Neural progenitor cell (in vitro differentiated cells): ENCODE data around the gene PCSK6. TPM values are rescaled to one million over a fixed set of nuclear protein-coding genes. Genes with fewer than 3 reads are reported as not detected.

Source experiments
- DNase-seq: peaks from one replicate; pipeline ENCODE4 v3.0.0-alpha.2; 2016; ENCODE audit warnings: low spot score
- H2AFZ ChIP-seq: fragments of 200-600 bp; sonication (generic); replicated peaks from 2 replicates; pipeline ENCODE4 v1.6.1; 2016; ENCODE audit warnings: antibody characterized with exemption
- H3F3A ChIP-seq: fragments of 200-600 bp; sonication (generic); 2 replicates; pipeline ENCODE4 v1.6.1; 2016; ENCODE audit warnings: antibody characterized with exemption, low read depth
- H3K27ac ChIP-seq: fragments of 200-600 bp; sonication (generic); 2 replicates; pipeline ENCODE4 v1.5.1; 2016; ENCODE audit warnings: mild to moderate bottlenecking
- H3K27me3 ChIP-seq: fragments of 200-600 bp; sonication (generic); 2 replicates; pipeline ENCODE4 v1.6.1; 2016; ENCODE audit warnings: mild to moderate bottlenecking, moderate library complexity
- H3K36me3 ChIP-seq: fragments of 200-600 bp; sonication (generic); 2 replicates; pipeline ENCODE4 v1.5.1; 2016
- H3K4me1 ChIP-seq: fragments of 200-600 bp; sonication (generic); 2 replicates; pipeline ENCODE4 v1.6.1; 2016; ENCODE audit warnings: mixed run types
- H3K4me2 ChIP-seq: fragments of 200-600 bp; sonication (generic); 2 replicates; pipeline ENCODE4 v1.6.1; 2016
- H3K4me3 ChIP-seq: fragments of 200-600 bp; sonication (generic); 2 replicates; pipeline ENCODE4 v1.5.1; 2016
- H3K79me2 ChIP-seq: fragments of 200-600 bp; sonication (generic); 2 replicates; pipeline ENCODE4 v1.6.1; 2016; ENCODE audit warnings: low read depth
- H3K9ac ChIP-seq: fragments of 200-600 bp; sonication (generic); 2 replicates; pipeline ENCODE4 v1.6.1; 2016
- H3K9me3 ChIP-seq: fragments of 200-600 bp; sonication (generic); 2 replicates; pipeline ENCODE4 v1.5.1; 2016; ENCODE audit warnings: low read depth
- H4K20me1 ChIP-seq: fragments of 200-600 bp; sonication (generic); 2 replicates; pipeline ENCODE4 v1.6.1; 2016; ENCODE audit warnings: low read depth
- H3K27ac Mint-ChIP-seq: 3 replicates; pipeline ENCODE4 v1.8.0; 2021; ENCODE audit warnings: mixed read lengths
- H3K27me3 Mint-ChIP-seq: 2 replicates; pipeline ENCODE4 v1.8.0; 2022; ENCODE audit warnings: low read depth, mild to moderate bottlenecking, inconsistent platforms, moderate library complexity, mixed read lengths; ENCODE audit not compliant: insufficient read depth
- H3K36me3 Mint-ChIP-seq: 3 replicates; pipeline ENCODE4 v1.8.0; 2021; ENCODE audit warnings: mixed read lengths
- H3K4me1 Mint-ChIP-seq: 3 replicates; pipeline ENCODE4 v1.8.0; 2021; ENCODE audit warnings: mixed read lengths
- H3K4me3 Mint-ChIP-seq: 3 replicates; pipeline ENCODE4 v1.8.0; 2021; ENCODE audit warnings: mild to moderate bottlenecking, moderate library complexity, mixed read lengths
- H3K9me3 Mint-ChIP-seq: 3 replicates; pipeline ENCODE4 v1.8.0; 2020; ENCODE audit warnings: mixed read lengths
- CTCF ChIP-seq: fragments of 200-600 bp; sonication (generic); IDR thresholded peaks from 2 replicates; pipeline ENCODE4 v1.5.1; 2017; ENCODE audit warnings: antibody characterized with exemption, mild to moderate bottlenecking
- EZH2 ChIP-seq: fragments of 200-600 bp; sonication (generic); IDR thresholded peaks from 2 replicates; pipeline ENCODE4 v1.6.1; 2017; ENCODE audit warnings: antibody characterized with exemption, mild to moderate bottlenecking, moderate library complexity
- EZH2phosphoT487 ChIP-seq: fragments of 200-600 bp; sonication (generic); IDR thresholded peaks from 2 replicates; pipeline ENCODE4 v1.6.1; 2017; ENCODE audit warnings: antibody characterized with exemption
- total RNA-seq: library from RNA; depleted of rRNA; stranded (reverse); fragments of >200 nt; gene quantifications from 2 replicates; pipeline ENCODE4 v1.2.3, GENCODE V29; 2015; ENCODE audit warnings: low replicate concordance

Gene PCSK6
- total RNA-seq, 1 donor from 2014 or later: 1.9 TPM

DNA sequence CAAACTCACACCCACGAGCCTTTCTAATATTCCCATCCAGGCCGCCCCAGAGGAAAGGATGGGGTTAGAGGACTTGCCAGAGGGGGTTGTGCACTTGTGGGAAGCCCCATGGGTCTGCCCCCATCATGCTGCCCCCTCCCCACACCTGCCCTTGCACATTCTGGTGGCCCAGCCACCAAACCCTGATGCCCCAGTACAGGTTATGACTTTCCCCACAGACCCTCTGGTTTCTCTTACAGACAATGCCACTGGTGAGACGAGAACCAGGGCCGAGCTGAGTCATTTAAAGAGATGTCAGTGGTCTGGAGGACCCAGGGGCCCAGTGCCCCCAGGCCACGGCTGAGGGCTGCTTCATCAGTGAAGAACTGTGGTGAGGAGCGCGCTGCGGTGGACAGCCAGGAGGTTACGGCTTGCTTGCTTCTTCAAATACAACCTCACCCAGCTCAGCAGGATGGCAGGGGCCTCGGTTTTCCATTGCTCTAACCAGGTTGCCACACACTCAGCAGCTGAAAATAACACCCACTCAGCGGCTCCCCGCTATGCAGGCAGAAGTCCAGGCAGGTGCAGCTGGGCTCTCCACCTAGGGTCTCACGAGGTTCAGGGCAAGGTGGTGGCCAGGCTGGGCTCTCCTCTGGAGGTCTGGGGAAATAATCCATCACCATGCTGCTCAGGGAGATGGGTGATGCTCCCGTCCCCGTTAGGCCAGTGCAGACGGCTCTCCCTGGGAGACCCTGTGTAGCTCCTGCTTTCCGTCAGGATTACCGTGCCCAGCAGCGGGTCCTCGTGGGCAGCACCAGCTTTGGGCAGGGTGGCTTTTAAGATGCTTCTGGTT lies 180.7 kb downstream of the PCSK6 start:
- Histone ChIP-seq H4K20me1 (no peaks in the 10 kb centered on the region), H3F3A (no peaks in the 10 kb centered on the region), H3K4me2 (no peak overlapping the region), H3K9me3 (no peaks in the 10 kb centered on the region), H3K4me3 (no peak overlapping the region), H3K4me1 (peaks cover 5% of the 10 kb centered on the region), H3K27ac (no peak overlapping the region), H3K9ac (no peak overlapping the region), H3K36me3 (no peaks in the 10 kb centered on the region), H2AFZ (no peak overlapping the region), H3K79me2 (no peaks in the 10 kb centered on the region), H3K27me3 (no peaks in the 10 kb centered on the region)
- H3K27me3 Mint-ChIP-seq: peaks cover 2% of the 10 kb centered on the region
- H3K4me1 Mint-ChIP-seq: peaks cover 8% of the 10 kb centered on the region
- no peaks in the 10 kb centered on the region for H3K9me3 Mint-ChIP-seq
- H3K4me3 Mint-ChIP-seq: no peak overlapping the region
- no peak for TF ChIP-seq EZH2phosphoT487
- TF ChIP-seq EZH2: no peak
- no peak for TF ChIP-seq CTCF
- DNase-seq: no peak
- no peaks in the 10 kb centered on the region for H3K36me3 Mint-ChIP-seq
- no peak overlapping the region for H3K27ac Mint-ChIP-seq

- H3K36me3 Mint-ChIP-seq: no peaks in the 10 kb centered on the region
- Histone ChIP-seq H3K27ac (no peak overlapping the region), H3F3A (no peaks in the 10 kb centered on the region), H3K79me2 (no peaks in the 10 kb centered on the region), H3K36me3 (no peaks in the 10 kb centered on the region), H3K27me3 (no peaks in the 10 kb centered on the region), H3K9ac (no peak overlapping the region), H3K4me2 (no peak overlapping the region), H3K9me3 (no peaks in the 10 kb centered on the region), H4K20me1 (no peaks in the 10 kb centered on the region), H3K4me3 (no peak overlapping the region), H3K4me1 (peaks cover 5% of the 10 kb centered on the region), H2AFZ (no peak overlapping the region)
- DNase-seq: no peak
- peaks cover 8% of the 10 kb centered on the region for H3K4me1 Mint-ChIP-seq
- H3K9me3 Mint-ChIP-seq: no peaks in the 10 kb centered on the region
- H3K27ac Mint-ChIP-seq: no peak overlapping the region
- TF ChIP-seq CTCF (no peak), EZH2 (no peak), EZH2phosphoT487 (no peak)
- H3K4me3 Mint-ChIP-seq: no peak overlapping the region
- H3K27me3 Mint-ChIP-seq: peaks cover 2% of the 10 kb centered on the region
These were observed 181.5 kb downstream of the PCSK6 start for GRCh38 chr15:101307897-101308603.

GRCh38 chr15:101307048-101307896 lies 182.2 kb downstream of the PCSK6 start:
- H3K27me3 Mint-ChIP-seq: peaks cover 2% of the 10 kb centered on the region
- H3K27ac Mint-ChIP-seq: no peak overlapping the region
- H3K27me3 ChIP-seq: no peaks in the 10 kb centered on the region
- H3K9ac ChIP-seq: no peak overlapping the region
- peaks cover 5% of the 10 kb centered on the region for H3K4me1 ChIP-seq
- H3K9me3 ChIP-seq: no peaks in the 10 kb centered on the region
- no peaks in the 10 kb centered on the region for H3F3A ChIP-seq
- no peaks in the 10 kb centered on the region for H3K9me3 Mint-ChIP-seq
- TF ChIP-seq EZH2 (no peak), EZH2phosphoT487 (no peak), CTCF (no peak)
- no peaks in the 10 kb centered on the region for H3K36me3 ChIP-seq
- H3K36me3 Mint-ChIP-seq: no peaks in the 10 kb centered on the region
- no peak for DNase-seq
- peaks cover 8% of the 10 kb centered on the region for H3K4me1 Mint-ChIP-seq
- H3K4me3 ChIP-seq: no peak overlapping the region
- H3K27ac ChIP-seq: no peak overlapping the region
- H3K79me2 ChIP-seq: no peaks in the 10 kb centered on the region
- H4K20me1 ChIP-seq: no peaks in the 10 kb centered on the region
- H3K4me2 ChIP-seq: no peak overlapping the region
- no peak overlapping the region for H3K4me3 Mint-ChIP-seq
- H2AFZ ChIP-seq: no peak overlapping the region
